HEK293 (cell line): ENCODE results near the gene LDLRAD2.

Experiments used
- CTCF ChIA-PET: fragments of 350-600 bp; formaldehyde crosslinking; extraction: SDS; loops from one replicate; lab custom pipeline; 2021; ENCODE audit warnings: antibody characterized with exemption; lab: Yijun Ruan, JAX
- POLR2A ChIA-PET: fragments of 300-600 bp; formaldehyde crosslinking; extraction: SDS; loops from one replicate; lab custom pipeline; 2020; ENCODE audit warnings: antibody characterized with exemption, inconsistent platforms; lab: Yijun Ruan, JAX
- H3K27ac ChIP-seq: fragments of 200-500 bp; sonication (Bioruptor generic); 2 replicates; pipeline ENCODE4 v1.5.1; 2014; ENCODE audit warnings: low read depth, low read length, control low read depth, inconsistent platforms; ENCODE audit errors: extremely low read depth
- H3K36me3 ChIP-seq, 2 experiments: fragments of 200-500 bp in 1 of 2; sonication (Bioruptor generic) in 1 of 2; 1 replicate in 1 of 2; 2 replicates in 1 of 2; pipeline ENCODE4 v1.5.1; 2014 to 2017; ENCODE audit warnings: inconsistent platforms in 2 of 2, low read length in 2 of 2; ENCODE audit not compliant: control insufficient read depth in 2 of 2, insufficient read depth in 1 of 2
- H3K4me1 ChIP-seq: fragments of 200-500 bp; sonication (Bioruptor generic); 2 replicates; pipeline ENCODE4 v1.5.1; 2014; ENCODE audit warnings: mild to moderate bottlenecking, low read length, inconsistent platforms; ENCODE audit not compliant: control insufficient read depth, insufficient read depth
- H3K4me3 ChIP-seq: 2 replicates; pipeline ENCODE4 v1.5.1; 2011; ENCODE audit warnings: low read depth, mild to moderate bottlenecking, control low read depth, low read length, moderate library complexity
- H3K9me3 ChIP-seq: fragments of 200-500 bp; sonication (Bioruptor generic); 2 replicates; pipeline ENCODE4 v1.5.1; 2014; ENCODE audit warnings: low read depth, low read length, inconsistent platforms; ENCODE audit not compliant: control insufficient read depth, insufficient read depth
- BCL11A ChIP-seq: fragments of 450-650 bp; formaldehyde crosslinking; IDR thresholded peaks from 2 replicates; pipeline ENCODE4 v1.5.1; 2016; ENCODE audit warnings: low read depth, missing biosample characterization, missing genetic modification characterization
- GFI1B ChIP-seq: fragments of 450-650 bp; formaldehyde crosslinking; IDR thresholded peaks from 2 replicates; pipeline ENCODE4 v1.5.1; 2016; ENCODE audit warnings: missing biosample characterization, missing genetic modification characterization
- HIC1 ChIP-seq: fragments of 450-650 bp; formaldehyde crosslinking; IDR thresholded peaks from 2 replicates; pipeline ENCODE4 v1.5.1; 2016; ENCODE audit warnings: missing biosample characterization, missing genetic modification characterization
- HOXC10 ChIP-seq: sonication (generic); formaldehyde crosslinking; IDR thresholded peaks from 2 replicates; pipeline ENCODE4 v1.8.1; 2023; ENCODE audit warnings: mild to moderate bottlenecking, missing genetic modification reagents
- PRDM4 ChIP-seq: fragments of 450-650 bp; formaldehyde crosslinking; IDR thresholded peaks from 2 replicates; pipeline ENCODE4 v1.5.1; 2017; ENCODE audit warnings: missing biosample characterization, missing genetic modification characterization
- ZBTB17 ChIP-seq: fragments of 450-650 bp; formaldehyde crosslinking; IDR thresholded peaks from 2 replicates; pipeline ENCODE4 v1.5.1; 2016; ENCODE audit warnings: missing biosample characterization, missing genetic modification characterization
- ZEB2 ChIP-seq: fragments of 450-650 bp; formaldehyde crosslinking; IDR thresholded peaks from 2 replicates; pipeline ENCODE4 v1.5.1; 2016; ENCODE audit warnings: missing biosample characterization, missing genetic modification characterization
- ZNF174 ChIP-seq: fragments of 450-650 bp; formaldehyde crosslinking; IDR thresholded peaks from 2 replicates; pipeline ENCODE4 v1.5.0; 2017; ENCODE audit warnings: missing biosample characterization, mild to moderate bottlenecking, missing genetic modification characterization
- ZNF23 ChIP-seq: fragments of 450-650 bp; formaldehyde crosslinking; IDR thresholded peaks from 2 replicates; pipeline ENCODE4 v1.5.1; 2016; ENCODE audit warnings: missing biosample characterization, missing genetic modification characterization, borderline replicate concordance
- ZNF341 ChIP-seq: fragments of 450-650 bp; formaldehyde crosslinking; IDR thresholded peaks from 2 replicates; pipeline ENCODE4; 2016; ENCODE audit warnings: low read depth, missing biosample characterization, missing genetic modification characterization
- ZNF362 ChIP-seq: fragments of 450-650 bp; formaldehyde crosslinking; IDR thresholded peaks from 2 replicates; pipeline ENCODE4 v1.5.1; 2016; ENCODE audit warnings: missing biosample characterization, missing genetic modification characterization
- ZNF366 ChIP-seq: fragments of 450-650 bp; formaldehyde crosslinking; conservative IDR thresholded peaks from 2 replicates; pipeline ENCODE4 v1.5.1; 2016; ENCODE audit warnings: missing biosample characterization, missing genetic modification characterization
- ZNF398 ChIP-seq: fragments of 450-650 bp; formaldehyde crosslinking; IDR thresholded peaks from 2 replicates; pipeline ENCODE4 v1.5.1; 2017; ENCODE audit warnings: missing biosample characterization, missing genetic modification characterization
- ZNF426 ChIP-seq: fragments of 450-650 bp; formaldehyde crosslinking; IDR thresholded peaks from 2 replicates; pipeline ENCODE4 v1.5.1; 2017; ENCODE audit warnings: missing biosample characterization, missing genetic modification characterization, mild to moderate bottlenecking, inconsistent platforms, moderate library complexity
- ZNF449 ChIP-seq: fragments of 450-650 bp; formaldehyde crosslinking; IDR thresholded peaks from 2 replicates; pipeline ENCODE4 v1.5.1; 2017; ENCODE audit warnings: missing biosample characterization, mild to moderate bottlenecking, missing genetic modification characterization, moderate library complexity
- ZNF488 ChIP-seq: fragments of 450-650 bp; formaldehyde crosslinking; IDR thresholded peaks from 2 replicates; pipeline ENCODE4 v1.5.1; 2016; ENCODE audit warnings: missing biosample characterization, missing genetic modification characterization
- ZNF560 ChIP-seq: fragments of 450-650 bp; formaldehyde crosslinking; IDR thresholded peaks from 2 replicates; pipeline ENCODE4 v1.5.1; 2017; ENCODE audit warnings: missing biosample characterization, missing genetic modification characterization, borderline replicate concordance
- ZNF701 ChIP-seq: fragments of 450-650 bp; formaldehyde crosslinking; IDR thresholded peaks from 2 replicates; pipeline ENCODE4 v1.5.1; 2016; ENCODE audit warnings: missing biosample characterization, missing genetic modification characterization
- ZNF777 ChIP-seq: fragments of 450-650 bp; formaldehyde crosslinking; IDR thresholded peaks from 2 replicates; pipeline ENCODE4 v1.5.1; 2017; ENCODE audit warnings: missing biosample characterization, missing genetic modification characterization, borderline replicate concordance
- ZXDB ChIP-seq: fragments of 450-650 bp; formaldehyde crosslinking; IDR thresholded peaks from 2 replicates; pipeline ENCODE4 v1.5.1; 2016; ENCODE audit warnings: missing biosample characterization, missing genetic modification characterization

Gene LDLRAD2

GRCh38 chr1:21859669-21860179, 47.7 kb downstream of the LDLRAD2 start (continued):
- TF ChIP-seq ZNF398 (no peak), ZNF701 (no peak), ZNF449 (tag by site-specific recombination) (no peak), ZBTB17 (tag by site-specific recombination) (no peak), ZEB2 (tag by site-specific recombination) (no peak), ZXDB (tag by site-specific recombination) (no peak), HOXC10 (CRISPR knock-in tag) (no peak)

GRCh38 chr1:21860971-21861370, 48.9 kb downstream of the LDLRAD2 start:
- ChIA-PET CTCF (no interaction called here), POLR2A (no interaction called here)
- H3K27ac ChIP-seq: no peak overlapping the region
- peaks cover 0 to 63% of the 10 kb centered on the region in 2 experiments; a peak in 1 of 3 replicates for H3K36me3 ChIP-seq
- H3K4me3 ChIP-seq: no peak overlapping the region
- no peaks in the 10 kb centered on the region for H3K4me1 ChIP-seq
- H3K9me3 ChIP-seq: no peaks in the 10 kb centered on the region
- TF ChIP-seq ZNF341 (no peak), ZNF362 (tag by site-specific recombination) (no peak), ZNF426 (no peak), HIC1 (tag by site-specific recombination) (no peak), BCL11A (tag by site-specific recombination) (no peak), ZNF488 (tag by site-specific recombination) (no peak), ZNF23 (tag by site-specific recombination) (no peak), ZNF560 (tag by site-specific recombination) (no peak), PRDM4 (tag by site-specific recombination) (no peak), GFI1B (no peak), ZNF174 (tag by site-specific recombination) (no peak), ZNF777 (tag by site-specific recombination) (no peak), ZNF449 (tag by site-specific recombination) (no peak), ZNF366 (tag by site-specific recombination) (no peak)
